Ovary (tissue), 3 donors: Measurements from ENCODE around the gene FSTL3.

ENCODE experiments used
- POLR2A ChIP-seq: fragments of 450-650 bp; IDR thresholded peaks from one replicate; pipeline ENCODE4 v1.6.1; 2017; ENCODE audit warnings: antibody characterized with exemption, mild to moderate bottlenecking, moderate library complexity
- TF ChIP-seq, protein P1 (sequence below), 3 donors: fragments of 450-650 bp in 2 of 3; fragments of 200-600 bp in 1 of 3; IDR thresholded peaks; one replicate each; pipeline versions ENCODE4 v1.5.1 to v1.8.0; 2016 to 2022; ENCODE audit warnings: antibody characterized with exemption in 3 of 3, mild to moderate bottlenecking in 1 of 3
- donor health status: DM: no; HTN: no; CAD: no.

DNA sequence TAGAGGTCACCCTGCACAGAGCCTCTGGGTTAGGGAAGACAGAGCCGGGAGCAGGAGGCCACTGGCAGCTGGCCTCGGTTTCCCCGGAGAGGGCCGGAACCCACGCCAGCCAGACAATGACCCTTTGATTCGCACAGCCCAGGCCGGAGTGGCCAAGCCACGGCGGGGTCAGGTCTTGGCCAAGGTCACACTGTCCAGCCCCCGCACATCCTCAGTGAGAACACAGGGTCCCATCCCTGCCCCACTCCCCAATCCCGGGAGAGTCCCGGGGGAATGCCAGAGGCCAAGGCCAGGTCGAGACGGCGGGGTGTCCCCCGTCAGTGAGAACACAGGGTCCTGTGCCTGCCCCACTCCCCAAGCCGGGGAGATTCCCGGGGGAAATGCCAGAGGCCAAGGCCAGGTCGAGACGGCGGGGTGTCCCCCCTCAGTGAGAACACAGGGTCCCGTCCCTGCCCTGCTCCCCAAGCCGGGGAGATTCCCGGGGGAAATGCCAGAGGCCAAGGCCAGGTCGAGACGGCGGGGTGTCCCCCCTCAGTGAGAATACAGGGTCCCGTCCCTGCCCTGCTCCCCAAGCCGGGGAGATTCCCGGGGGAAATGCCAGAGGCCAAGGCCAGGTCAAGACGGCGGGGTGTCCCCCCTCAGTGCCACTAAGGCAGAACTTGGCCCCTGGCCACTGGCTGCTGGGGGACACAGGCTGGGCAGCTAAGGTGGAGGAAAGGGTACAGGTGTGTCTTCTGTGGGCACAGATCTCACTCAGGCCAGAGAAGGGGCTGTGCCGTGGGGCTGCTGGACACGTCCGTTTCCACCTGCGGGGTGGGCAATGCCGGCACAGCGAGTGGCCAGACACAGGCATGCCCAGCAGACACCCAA lies 1.7 kb upstream of the FSTL3 start:
- TF ChIP-seq, protein P1, sequence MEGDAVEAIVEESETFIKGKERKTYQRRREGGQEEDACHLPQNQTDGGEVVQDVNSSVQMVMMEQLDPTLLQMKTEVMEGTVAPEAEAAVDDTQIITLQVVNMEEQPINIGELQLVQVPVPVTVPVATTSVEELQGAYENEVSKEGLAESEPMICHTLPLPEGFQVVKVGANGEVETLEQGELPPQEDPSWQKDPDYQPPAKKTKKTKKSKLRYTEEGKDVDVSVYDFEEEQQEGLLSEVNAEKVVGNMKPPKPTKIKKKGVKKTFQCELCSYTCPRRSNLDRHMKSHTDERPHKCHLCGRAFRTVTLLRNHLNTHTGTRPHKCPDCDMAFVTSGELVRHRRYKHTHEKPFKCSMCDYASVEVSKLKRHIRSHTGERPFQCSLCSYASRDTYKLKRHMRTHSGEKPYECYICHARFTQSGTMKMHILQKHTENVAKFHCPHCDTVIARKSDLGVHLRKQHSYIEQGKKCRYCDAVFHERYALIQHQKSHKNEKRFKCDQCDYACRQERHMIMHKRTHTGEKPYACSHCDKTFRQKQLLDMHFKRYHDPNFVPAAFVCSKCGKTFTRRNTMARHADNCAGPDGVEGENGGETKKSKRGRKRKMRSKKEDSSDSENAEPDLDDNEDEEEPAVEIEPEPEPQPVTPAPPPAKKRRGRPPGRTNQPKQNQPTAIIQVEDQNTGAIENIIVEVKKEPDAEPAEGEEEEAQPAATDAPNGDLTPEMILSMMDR (IDR thresholded peaks at IDR 0.05) = no peak
- TF ChIP-seq POLR2A = no peak
